K562 (cell line): ENCODE results near the gene BCL2L1. TPM values are rescaled to one million over a fixed set of nuclear protein-coding genes. Genes with fewer than 3 reads are reported as not detected.

ENCODE experiments used
- ATAC-seq: fragments of 200-7000 bp; cut with Tn5 transposase; 3 replicates; pipeline ENCODE4 v1.9.1; 2020; ENCODE audit warnings: moderate library complexity
- BruUV-seq: library from RNA; stranded (reverse); fragments of 400-500 nt; replicated peaks from 2 replicates; lab custom pipeline; 2021; lab: Mats Ljungman, UMichigan
- CTCF ChIA-PET: fragments of 300-600 bp; formaldehyde crosslinking; extraction: SDS; loops from one replicate; lab custom pipeline; 2021; ENCODE audit warnings: low intra/inter-chr PET ratio; lab: Yijun Ruan, JAX
- POLR2A ChIA-PET: fragments of 300-600, 350-650 bp; sonication (Branson Sonifier 250); formaldehyde crosslinking; extraction: SDS; loops from one replicate; lab custom pipeline; 2021; ENCODE audit warnings: antibody characterized with exemption, inconsistent platforms; lab: Yijun Ruan, JAX
- DNase-seq, 4 experiments: peaks; one replicate each; pipeline versions ENCODE4 v3.0.0 to v3.0.0-alpha.2; 2011 to 2018; ENCODE audit warnings: low spot score in 3 of 4, mixed read lengths in 3 of 4; ENCODE audit errors: extremely low read depth in 1 of 4
- FAIRE-seq: peaks from 2 replicates; lab custom pipeline; 2011; peaks lifted over from hg19 to GRCh38; lab: Jason Lieb, UNC
- H2AFZ ChIP-seq: 2 replicates; pipeline ENCODE4 v1.6.0; 2011; ENCODE audit warnings: low read depth, low read length, control low read depth, inconsistent platforms
- H3K27ac ChIP-seq: fragments of 200-600 bp; 3 replicates; pipeline ENCODE4 v1.8.0; 2011; ENCODE audit warnings: low read depth, mild to moderate bottlenecking, control low read depth, inconsistent platforms, low read length, moderate library complexity, mixed read lengths; ENCODE audit errors: extremely low read depth
- H3K27me3 ChIP-seq, 2 experiments: fragments of 300-600 bp in 1 of 2; 2 replicates in 1 of 2; 3 replicates in 1 of 2; pipeline versions ENCODE4 v1.6.0 to v1.8.0; 2011; ENCODE audit warnings: inconsistent platforms in 2 of 2, low read length in 2 of 2, mild to moderate bottlenecking in 1 of 2, mixed read lengths in 1 of 2, moderate library complexity in 1 of 2; ENCODE audit not compliant: control insufficient read depth in 2 of 2, insufficient read depth in 2 of 2
- H3K36me3 ChIP-seq: fragments of 300-600 bp; 3 replicates; pipeline ENCODE4 v1.8.0; 2011; ENCODE audit warnings: mild to moderate bottlenecking, low read length, inconsistent platforms; ENCODE audit not compliant: control insufficient read depth, insufficient read depth
- H3K4me1 ChIP-seq, 2 experiments: fragments of 200-600 bp in 1 of 2; replicated peaks in 1 of 2; 2 replicates in 1 of 2; 3 replicates in 1 of 2; pipeline versions ENCODE4 v1.5.1 to v1.8.0; 2011; ENCODE audit warnings: inconsistent platforms in 2 of 2, low read length in 2 of 2, mild to moderate bottlenecking in 1 of 2, mixed read lengths in 1 of 2, moderate library complexity in 1 of 2; ENCODE audit not compliant: control insufficient read depth in 2 of 2, insufficient read depth in 2 of 2
- H3K4me2 ChIP-seq: 2 replicates; pipeline ENCODE4 v1.6.1; 2011; ENCODE audit warnings: low read length, control low read depth, inconsistent platforms, mixed read lengths; ENCODE audit not compliant: insufficient read depth
- H3K4me3 ChIP-seq: fragments of 200-600 bp; sonication (generic), shearing (Covaris generic); 2 replicates; pipeline ENCODE4 v1.5.1; 2016; ENCODE audit warnings: control low read depth, inconsistent platforms
- H3K79me2 ChIP-seq: fragments of 200-600 bp; 3 replicates; pipeline ENCODE4 v1.8.0; 2011; ENCODE audit warnings: low read length, inconsistent platforms; ENCODE audit not compliant: control insufficient read depth, insufficient read depth
- H3K9ac ChIP-seq, 2 experiments: 2 replicates each; pipeline versions ENCODE4 v1.6.0 to v1.6.1; 2011; ENCODE audit warnings: low read depth in 2 of 2, low read length in 2 of 2, control low read depth in 1 of 2, inconsistent platforms in 1 of 2, mild to moderate bottlenecking in 1 of 2, mixed read lengths in 1 of 2; ENCODE audit not compliant: insufficient read depth in 1 of 2
- H3K9me1 ChIP-seq: one replicate; pipeline ENCODE4 v1.6.0; 2011; ENCODE audit warnings: inconsistent platforms, mild to moderate bottlenecking, low read length, moderate library complexity; ENCODE audit not compliant: control insufficient read depth, insufficient read depth
- H3K9me3 ChIP-seq: replicated peaks from 2 replicates; pipeline ENCODE4 v1.5.1; 2011; ENCODE audit warnings: low read depth, low read length, inconsistent platforms; ENCODE audit not compliant: control insufficient read depth, insufficient read depth
- H4K20me1 ChIP-seq: replicated peaks from 2 replicates; pipeline ENCODE4 v1.6.1; 2011; ENCODE audit warnings: low read length, inconsistent platforms, mixed read lengths; ENCODE audit not compliant: control insufficient read depth, insufficient read depth
- CHCHD3 ChIP-seq: fragments of 250-450 bp; sonication (Bioruptor Pico); IDR thresholded peaks from 2 replicates; pipeline ENCODE4 v2.1.2; 2022; ENCODE audit warnings: mild to moderate bottlenecking
- DACH1 ChIP-seq: fragments of 450-650 bp; IDR thresholded peaks from 2 replicates; pipeline ENCODE4 v1.6.1; 2018; ENCODE audit not compliant: partially characterized antibody
- DDX20 ChIP-seq: fragments of 450-650 bp; IDR thresholded peaks from 2 replicates; pipeline ENCODE4 v1.6.1; 2016; ENCODE audit warnings: missing genetic modification characterization, low read depth, mild to moderate bottlenecking, missing compliant biosample characterization, moderate library complexity
- PREB ChIP-seq: sonication (generic); formaldehyde crosslinking; IDR thresholded peaks from 2 replicates; pipeline ENCODE4 v1.8.1; 2023; ENCODE audit warnings: mild to moderate bottlenecking, missing genetic modification reagents
- PTBP1 ChIP-seq: fragments of 200-400 bp; formaldehyde crosslinking; IDR thresholded peaks from 2 replicates; pipeline ENCODE4 v1.6.1; 2017; ENCODE audit warnings: low read depth, low read length
- ZMIZ1 ChIP-seq, 2 experiments: fragments of 150-350 bp in 1 of 2; IDR thresholded peaks; 2 replicates each; pipeline ENCODE4 v1.6.1; 2012 to 2016; ENCODE audit warnings: low read depth in 2 of 2, low read length in 2 of 2, mild to moderate bottlenecking in 1 of 2, moderate library complexity in 1 of 2
- ZSCAN29 ChIP-seq: fragments of 450-650 bp; IDR thresholded peaks from 2 replicates; pipeline ENCODE4 v1.6.1; 2017
- WGBS: fragments of 100-300 bp; shearing (Covaris generic); methylation state at CpG from one replicate; pipeline ENCODE4 v1.1.6; 2016; ENCODE audit warnings: low coverage, mixed read lengths; ENCODE audit not compliant: insufficient coverage; ENCODE audit errors: missing lambda C conversion rate; 5-methylcytosine and 5-hydroxymethylcytosine counted together
- in situ Hi-C: fragments of 300-500 bp; cut with MboI; formaldehyde crosslinking; loops from 4 replicates; pipeline ENCODE4 v1.15.0; 2018; ENCODE audit warnings: inconsistent platforms, mixed read lengths
- intact Hi-C: fragments of 100-400 bp; cut with micrococcal nuclease; formaldehyde crosslinking; loops from 2 replicates; pipeline ENCODE4 v1.14.2; 2022
- polyA plus RNA-seq, 8 experiments: library from polyadenylated mRNA; depleted of rRNA in 4 of 8; stranded (reverse) in 5 of 8; unstranded in 3 of 8; fragments of >200 nt; fragmentation: Nextera tagmentation in 2 of 8; fragmentation: Illumina TruSeq in 1 of 8; extraction: Ambion mirVana in 2 of 8; extraction: Trizol in 1 of 8; gene quantifications; 2 replicates each; pipeline versions ENCODE4 v1.2.1 to v1.2.3, GENCODE V29; 2011 to 2014; ENCODE audit warnings: inconsistent platforms in 1 of 8, missing spikeins in 1 of 8
- total RNA-seq, 7 experiments: library from RNA; depleted of rRNA in 6 of 7; stranded (reverse); fragments of >200 nt in 6 of 7; fragmentation: Illumina TruSeq in 2 of 7; extraction: Trizol in 2 of 7; gene quantifications; 2 replicates each; pipeline versions ENCODE4 v1.2.1 to v1.2.3, GENCODE V29; 2011 to 2021; ENCODE audit warnings: low replicate concordance in 1 of 7
- TF ChIP-seq, protein P1 (sequence below): sonication (generic); formaldehyde crosslinking; IDR thresholded peaks from 2 replicates; pipeline ENCODE4 v1.8.0; 2022; ENCODE audit warnings: mild to moderate bottlenecking, missing genetic modification reagents

Gene BCL2L1
- total and polyA plus RNA-seq, 9 of the 15 experiments (the other 6 are each of a cell fraction or from before 2014, with no cell fraction given) = 3.3 to 182 (median 120) TPM

DNA sequence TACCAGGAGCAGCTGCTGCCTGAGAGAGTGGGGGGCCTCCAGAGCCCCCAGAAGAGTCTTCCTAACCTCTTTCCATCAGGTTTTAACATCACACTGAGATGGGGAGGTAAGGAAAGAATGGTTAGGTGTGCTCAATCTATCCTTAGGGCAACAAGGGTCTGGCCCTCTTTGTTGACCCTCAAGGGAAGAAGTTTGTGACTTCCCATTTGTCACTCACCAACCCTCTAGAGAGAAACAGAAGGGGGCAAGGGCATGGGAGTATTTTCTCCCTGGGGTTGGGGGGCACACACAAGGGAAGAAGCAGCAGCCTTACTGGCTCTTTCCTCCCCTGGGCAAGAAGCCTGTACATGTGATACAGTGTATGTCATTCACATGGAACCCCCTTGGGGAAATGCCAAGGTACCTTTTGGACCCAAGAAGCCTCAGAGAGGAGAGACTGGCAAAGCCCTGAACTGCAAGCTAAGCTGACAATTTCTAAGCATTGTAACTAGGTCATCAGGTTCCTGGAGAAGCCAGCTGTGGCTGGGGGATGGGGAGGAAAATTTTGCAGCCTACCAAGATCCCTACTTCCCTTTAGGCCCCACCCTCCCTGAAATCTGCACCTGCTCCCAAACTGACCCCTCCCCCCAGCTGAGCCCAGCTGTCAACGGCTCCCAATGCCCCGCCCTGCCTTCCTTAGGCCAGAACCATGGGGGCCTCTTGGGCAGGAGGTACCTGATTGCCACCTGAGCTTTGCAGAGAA is 14.5 kb downstream of the BCL2L1 start (continued):
- TF ChIP-seq, protein P1, sequence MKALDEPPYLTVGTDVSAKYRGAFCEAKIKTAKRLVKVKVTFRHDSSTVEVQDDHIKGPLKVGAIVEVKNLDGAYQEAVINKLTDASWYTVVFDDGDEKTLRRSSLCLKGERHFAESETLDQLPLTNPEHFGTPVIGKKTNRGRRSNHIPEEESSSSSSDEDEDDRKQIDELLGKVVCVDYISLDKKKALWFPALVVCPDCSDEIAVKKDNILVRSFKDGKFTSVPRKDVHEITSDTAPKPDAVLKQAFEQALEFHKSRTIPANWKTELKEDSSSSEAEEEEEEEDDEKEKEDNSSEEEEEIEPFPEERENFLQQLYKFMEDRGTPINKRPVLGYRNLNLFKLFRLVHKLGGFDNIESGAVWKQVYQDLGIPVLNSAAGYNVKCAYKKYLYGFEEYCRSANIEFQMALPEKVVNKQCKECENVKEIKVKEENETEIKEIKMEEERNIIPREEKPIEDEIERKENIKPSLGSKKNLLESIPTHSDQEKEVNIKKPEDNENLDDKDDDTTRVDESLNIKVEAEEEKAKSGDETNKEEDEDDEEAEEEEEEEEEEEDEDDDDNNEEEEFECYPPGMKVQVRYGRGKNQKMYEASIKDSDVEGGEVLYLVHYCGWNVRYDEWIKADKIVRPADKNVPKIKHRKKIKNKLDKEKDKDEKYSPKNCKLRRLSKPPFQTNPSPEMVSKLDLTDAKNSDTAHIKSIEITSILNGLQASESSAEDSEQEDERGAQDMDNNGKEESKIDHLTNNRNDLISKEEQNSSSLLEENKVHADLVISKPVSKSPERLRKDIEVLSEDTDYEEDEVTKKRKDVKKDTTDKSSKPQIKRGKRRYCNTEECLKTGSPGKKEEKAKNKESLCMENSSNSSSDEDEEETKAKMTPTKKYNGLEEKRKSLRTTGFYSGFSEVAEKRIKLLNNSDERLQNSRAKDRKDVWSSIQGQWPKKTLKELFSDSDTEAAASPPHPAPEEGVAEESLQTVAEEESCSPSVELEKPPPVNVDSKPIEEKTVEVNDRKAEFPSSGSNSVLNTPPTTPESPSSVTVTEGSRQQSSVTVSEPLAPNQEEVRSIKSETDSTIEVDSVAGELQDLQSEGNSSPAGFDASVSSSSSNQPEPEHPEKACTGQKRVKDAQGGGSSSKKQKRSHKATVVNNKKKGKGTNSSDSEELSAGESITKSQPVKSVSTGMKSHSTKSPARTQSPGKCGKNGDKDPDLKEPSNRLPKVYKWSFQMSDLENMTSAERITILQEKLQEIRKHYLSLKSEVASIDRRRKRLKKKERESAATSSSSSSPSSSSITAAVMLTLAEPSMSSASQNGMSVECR (CRISPR knock-in tag) = 0 out of 2 replicates have a peak, but pooled peaks have one; percentile 45

DNA sequence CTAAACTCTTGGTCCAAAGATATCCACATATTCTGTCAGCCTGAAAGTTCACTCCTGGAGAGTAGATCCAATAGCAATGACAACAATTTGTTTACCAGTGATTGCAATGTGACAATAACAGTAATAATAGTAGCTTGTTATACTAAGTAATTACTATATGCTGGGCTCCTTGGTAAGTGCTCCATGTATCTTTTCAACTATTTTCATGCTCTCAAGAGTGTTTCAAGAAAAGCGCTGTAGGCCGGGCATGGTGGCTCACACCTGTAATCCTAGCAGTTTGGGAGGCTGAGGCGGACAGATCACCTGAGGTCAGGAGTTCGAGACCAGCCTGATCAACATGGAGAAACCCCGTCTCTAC is 15.4 kb downstream of the BCL2L1 start:
- peaks cover 3% of the 10 kb centered on the region for H3K9me1 ChIP-seq
- no peaks in the 10 kb centered on the region for H3K27me3 ChIP-seq
- BruUV-seq = no TSS peak
- H3K79me2 ChIP-seq = peaks cover 95% of the 10 kb centered on the region
- H2AFZ ChIP-seq = no peak overlapping the region
- CTCF ChIA-PET = no interaction called here
- no peak overlapping the region for H3K4me3 ChIP-seq
- in situ Hi-C loops = no loop called here
- WGBS = 88% methylated on average over 5 of the region's 5 CpGs
- peaks cover 26% of the 10 kb centered on the region for H4K20me1 ChIP-seq
- peaks cover 78% of the 10 kb centered on the region for H3K36me3 ChIP-seq
- peaks cover 42 to 69% of the 10 kb centered on the region in 2 experiments for H3K4me1 ChIP-seq
- POLR2A ChIA-PET = interaction anchor here (0.5 to 2.0 kb wide), 11 partner anchors 8 to 222 kb away, joined by 3 to 9 read pairs (median 3); partner anchors contain the start of gene ID1
- peak overlapping the region in 1 of 2 experiments; percentile 55; a peak in 2 of 4 replicates for H3K9ac ChIP-seq
- H3K27ac ChIP-seq = peak overlapping the region; percentile 76
- no peaks in the 10 kb centered on the region; the same call in 1 of the 2 replicates for H3K9me3 ChIP-seq
- FAIRE-seq (no peak), ATAC-seq (no peak), DNase-seq (no peak)
- H3K4me2 ChIP-seq = peak overlapping the region; percentile 59
- intact Hi-C loops = loop anchor here (2.0 kb wide), 1 partner anchor 14 kb away; no protein-coding TSS in a partner anchor
- TF ChIP-seq ZSCAN29 (no peak), ZMIZ1 (IDR thresholded peaks at IDR 0.05; ENCODE audit: low read depth in 2 of 2, low read length in 2 of 2) (no peak), CHCHD3 (no peak), DDX20 (tag) (0 out of 2 replicates have a peak, but pooled peaks have one; percentile 6), DACH1 (no peak), PTBP1 (no peak), PREB (CRISPR knock-in tag) (0 out of 2 replicates have a peak, but pooled peaks have one; percentile 1)
